Medulla oblongata (tissue), 1 donor: ENCODE results near the gene FHOD1.
A peak's percentile ranks its signal among the peaks of the same experiment; 100 is the strongest.

Experiments used
- DNase-seq: peaks from one replicate; pipeline ENCODE4 v3.0.0-alpha.2; 2015; ENCODE audit errors: extremely low spot score

Gene FHOD1

GRCh38 chr16:67191411-67191994, 55.8 kb downstream of the FHOD1 start:
- no peak for DNase-seq

DNA sequence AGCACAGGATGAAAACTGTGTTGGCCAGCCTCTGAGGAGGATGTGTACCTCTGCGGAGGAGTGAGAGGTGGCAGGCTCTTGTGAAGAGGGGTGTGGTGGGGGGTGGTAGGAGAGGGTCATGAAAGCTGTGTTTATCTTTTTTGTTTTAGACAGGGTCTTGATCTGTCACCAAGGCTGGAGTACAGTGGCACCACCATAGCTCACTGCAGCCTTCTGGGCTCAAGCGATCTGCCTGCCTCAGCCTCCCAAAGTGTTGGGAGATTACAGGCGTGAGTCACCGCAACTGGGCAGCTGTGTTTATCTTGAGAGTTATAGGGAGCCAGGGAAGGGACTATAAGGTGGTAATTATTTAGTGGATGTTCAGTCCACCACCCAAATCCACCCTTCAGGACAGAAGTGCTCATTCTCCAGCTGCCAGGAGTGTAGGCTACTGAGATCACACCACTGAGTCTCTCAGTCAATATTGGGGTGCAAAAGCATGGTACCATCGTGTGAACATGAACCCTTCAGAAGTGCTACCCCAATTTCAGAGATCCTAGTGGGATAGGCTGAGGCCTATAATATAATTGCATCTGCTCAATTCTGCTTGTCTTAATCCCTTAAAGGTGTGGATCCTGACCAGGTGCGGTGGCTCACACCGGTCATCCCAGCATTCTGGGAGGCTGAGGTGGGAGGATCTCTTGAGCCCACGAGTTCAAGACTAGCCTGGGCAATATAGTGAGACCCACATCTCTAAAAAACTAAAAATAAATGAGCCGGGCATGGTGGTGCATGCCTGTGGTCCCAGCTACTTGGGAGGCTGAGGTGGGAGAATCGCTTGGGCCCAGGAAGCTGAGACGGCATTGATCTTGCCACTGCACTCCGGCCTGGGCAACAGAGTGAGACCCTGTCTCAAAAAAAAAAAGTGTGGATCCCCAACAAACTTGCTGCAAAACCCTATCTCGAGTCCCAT, 56.6 kb downstream of the FHOD1 start:
- DNase-seq = no peak

- DNase-seq = no peak
Measured at GRCh38 chr16:67190041-67190440, 57.2 kb downstream of the FHOD1 start, which contains the start of gene EXOC3L1. EXOC3L1 (minus strand) TSS chr16:67190136; CDS start chr16:67189676, 460 bp downstream.

GRCh38 chr16:67188798-67189197, 58.5 kb downstream of the FHOD1 start:
- DNase-seq = no peak

DNA sequence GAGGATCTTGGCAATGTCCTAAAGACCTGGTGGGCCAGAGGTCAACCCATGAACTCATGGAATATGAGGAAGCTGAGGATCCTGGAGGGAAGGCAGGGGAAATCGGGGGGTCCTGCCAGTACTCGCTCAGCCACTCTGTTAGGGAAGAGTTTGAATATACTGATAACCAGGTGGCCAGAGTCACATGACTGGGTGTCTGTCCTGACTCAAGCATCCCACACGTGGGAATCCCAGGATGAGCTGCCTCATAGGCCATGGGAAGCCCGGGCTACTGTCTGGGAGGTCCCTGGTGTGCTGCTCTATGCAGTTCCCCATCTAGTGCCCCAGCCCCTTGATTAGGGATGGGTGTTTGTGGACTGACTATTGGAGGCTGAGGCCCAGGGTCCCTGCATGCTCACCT, 59.0 kb downstream of the FHOD1 start:
- no peak for DNase-seq

- DNase-seq = no peak
Measured at GRCh38 chr16:67187175-67187890, 59.9 kb downstream of the FHOD1 start.

GRCh38 chr16:67186550-67186950, 60.7 kb downstream of the FHOD1 start:
- DNase-seq = no peak

DNA sequence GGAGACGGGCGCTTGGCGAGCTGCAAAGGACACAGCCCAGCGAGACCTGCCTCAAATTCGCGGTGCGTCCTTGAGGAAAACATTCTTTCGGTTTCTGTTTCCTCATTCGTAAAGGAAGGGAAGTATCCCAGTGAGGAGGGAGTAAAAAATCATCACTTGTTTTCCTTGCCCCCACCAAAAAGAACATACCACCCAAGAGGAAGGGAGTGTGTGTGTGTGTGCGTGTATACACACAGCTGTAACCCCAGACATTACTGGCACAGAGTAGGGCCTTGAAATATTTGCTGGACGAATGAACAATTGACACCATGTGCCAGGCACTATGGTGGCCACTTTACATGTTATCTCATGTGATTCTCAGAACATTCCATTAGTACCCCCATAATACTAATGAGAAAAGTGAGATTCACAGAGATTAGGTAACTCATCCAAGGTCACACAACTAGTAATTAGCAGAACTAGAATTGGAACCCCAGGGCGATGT, 61.6 kb downstream of the FHOD1 start:
- no peak for DNase-seq

- DNase-seq = peak; percentile 91
Measured at GRCh38 chr16:67184995-67185650, 62.2 kb downstream of the FHOD1 start.

GRCh38 chr16:67184453-67184994, 62.8 kb downstream of the FHOD1 start:
- DNase-seq = no peak

DNA sequence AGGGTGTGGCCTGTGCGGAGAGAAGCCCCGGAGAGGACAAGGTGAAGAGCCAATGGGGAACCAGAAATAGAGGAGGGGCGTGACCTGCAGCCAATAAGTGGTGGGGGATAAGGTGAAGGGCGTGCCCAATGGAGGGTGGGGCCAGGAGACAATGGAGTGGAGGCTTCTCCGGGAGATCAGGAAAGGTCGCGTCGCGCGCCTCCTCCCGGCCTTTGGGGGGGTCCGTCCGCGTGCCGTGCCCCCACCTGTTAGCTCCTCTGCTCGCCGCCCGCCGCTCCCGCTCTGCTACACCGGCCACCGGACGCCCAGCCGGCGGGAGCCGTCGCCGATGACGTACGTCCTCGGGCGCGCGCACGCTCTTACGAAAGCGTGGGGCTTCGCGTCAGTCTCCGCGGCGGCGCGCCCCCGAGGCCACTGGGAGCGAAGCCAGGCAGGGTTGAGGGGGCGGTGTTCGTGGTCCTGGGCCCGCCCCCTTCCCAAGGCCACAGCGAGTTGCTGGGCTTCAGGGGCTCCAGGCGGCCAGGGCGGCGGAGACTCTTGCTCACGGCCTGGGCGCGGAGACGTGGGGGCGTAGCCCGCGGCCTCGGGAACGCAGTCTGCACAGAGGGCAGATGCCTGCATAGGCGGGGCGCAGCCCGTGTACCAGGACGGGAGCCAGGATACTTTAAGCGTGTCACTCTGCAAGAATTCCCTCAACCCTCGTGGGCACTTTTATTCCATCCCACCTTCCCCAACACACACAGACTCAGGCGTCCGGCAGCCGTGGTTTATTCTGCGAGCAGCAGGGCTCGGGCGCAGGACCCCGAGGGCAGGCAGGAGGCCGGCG, 63.4 kb downstream of the FHOD1 start, which contains the start of gene MATCAP1:
MATCAP1 (minus strand) TSS at position 337 of the 826 bp plus-strand sequence. CDS start 3,353 bp downstream, outside the sequence.
- DNase-seq = peak; percentile 98

- DNase-seq = no peak
Measured at GRCh38 chr16:67183284-67183626, 64.0 kb downstream of the FHOD1 start.

- no peak for DNase-seq
Measured at GRCh38 chr16:67182288-67182687, 65.0 kb downstream of the FHOD1 start.

- peak; percentile 41 for DNase-seq
Measured at GRCh38 chr16:67181346-67181745, 65.9 kb downstream of the FHOD1 start.

DNA sequence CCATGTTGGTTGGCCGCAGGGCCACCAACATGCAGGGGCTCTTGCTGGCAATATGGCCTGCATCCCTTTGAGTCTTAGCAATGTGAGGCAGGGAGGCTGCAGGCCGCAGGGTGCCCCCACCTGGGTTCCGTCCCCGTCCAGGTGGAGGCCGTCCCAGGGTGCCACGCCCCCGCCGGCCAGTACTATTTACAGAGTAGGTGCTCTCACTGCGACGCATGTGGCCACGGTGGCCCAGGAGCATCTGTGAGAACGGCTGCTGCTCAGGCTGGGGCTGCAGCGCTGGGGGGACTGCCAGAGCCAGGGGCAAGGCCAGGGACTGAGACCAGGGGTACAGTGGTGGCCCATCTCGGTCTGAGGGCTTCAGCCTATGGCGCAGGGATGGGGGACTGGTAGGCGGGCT, 67.1 kb downstream of the FHOD1 start:
- no peak for DNase-seq

DNA sequence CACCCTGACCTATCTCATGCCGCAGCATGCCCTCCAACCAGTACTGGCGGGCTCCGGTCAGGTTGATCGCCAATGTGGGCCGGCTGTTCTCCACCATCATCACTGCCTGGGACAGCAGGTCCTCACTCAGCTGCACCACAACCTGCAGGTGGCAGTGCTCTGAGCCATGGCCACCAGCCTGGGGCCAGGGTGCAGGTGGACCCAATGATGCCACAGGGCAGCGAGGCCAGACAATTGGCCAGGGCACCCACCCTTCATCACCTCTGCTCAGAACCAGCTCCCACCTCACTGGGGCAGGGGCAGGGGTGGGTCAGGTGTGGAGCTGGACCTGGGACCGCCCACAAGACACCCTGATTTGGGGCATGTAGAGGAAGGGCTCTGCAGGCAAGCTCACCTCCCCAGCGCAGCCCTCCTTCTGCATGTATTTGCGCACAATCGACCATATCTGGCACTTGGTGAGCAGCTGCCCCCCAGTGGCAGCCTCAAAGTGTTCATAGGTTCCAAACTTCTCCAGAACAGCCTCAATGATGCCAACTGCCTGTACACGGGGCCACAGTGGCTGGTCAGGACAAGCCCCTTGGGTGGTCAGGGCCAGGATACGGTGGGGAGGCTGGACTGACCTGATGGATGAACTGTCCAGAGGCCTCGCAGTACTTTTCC, 67.7 kb downstream of the FHOD1 start:
- DNase-seq = no peak
